PC-9 (cell line): ENCODE data around the gene BMF. TPM values are rescaled to one million over a fixed set of nuclear protein-coding genes. Genes with fewer than 3 reads are reported as not detected.

ENCODE experiments used
- BruUV-seq: library from RNA; stranded (reverse); fragments of 400-500 nt; replicated peaks from 2 replicates; lab custom pipeline; 2021; lab: Mats Ljungman, UMichigan
- CTCF ChIA-PET: fragments of 300-600 bp; sonication (Branson Sonifier 250); formaldehyde crosslinking; loops from one replicate; lab custom pipeline; 2022; ENCODE audit warnings: antibody characterized with exemption; lab: Charles Lee
- POLR2A ChIA-PET: fragments of 300-600 bp; sonication (Branson Sonifier 250); formaldehyde crosslinking; loops from one replicate; lab custom pipeline; 2022; ENCODE audit warnings: antibody characterized with exemption; ENCODE audit not compliant: unreplicated experiment; lab: Charles Lee
- DNase-seq, 2 experiments: peaks; one replicate each; pipeline versions ENCODE4 v3.0.0 to v3.0.0-alpha.2; 2015 to 2022; ENCODE audit warnings: mixed read lengths in 1 of 2
- H2AFZ ChIP-seq: fragments of 200-600 bp; sonication (generic); 2 replicates; pipeline ENCODE4 v1.8.1; 2017; ENCODE audit warnings: antibody characterized with exemption
- H3F3A ChIP-seq: fragments of 200-600 bp; sonication (generic); 2 replicates; pipeline ENCODE4 v1.8.1; 2017; ENCODE audit warnings: antibody characterized with exemption, mild to moderate bottlenecking, low read depth; ENCODE audit not compliant: insufficient read depth
- H3K27ac ChIP-seq: fragments of 200-600 bp; sonication (generic); 2 replicates; pipeline ENCODE4 v1.6.1; 2016; ENCODE audit warnings: mixed run types
- H3K27me3 ChIP-seq: fragments of 200-600 bp; sonication (generic); 2 replicates; pipeline ENCODE4 v1.6.1; 2016; ENCODE audit warnings: low read depth, mixed run types; ENCODE audit not compliant: insufficient read depth
- H3K36me3 ChIP-seq: fragments of 200-600 bp; sonication (generic); 2 replicates; pipeline ENCODE4 v1.6.1; 2016; ENCODE audit warnings: low read depth, mixed run types
- H3K4me1 ChIP-seq: fragments of 200-600 bp; sonication (generic); replicated peaks from 2 replicates; pipeline ENCODE4 v1.6.1; 2016; ENCODE audit warnings: mixed run types; ENCODE audit not compliant: insufficient read depth
- H3K4me2 ChIP-seq: fragments of 200-600 bp; sonication (generic); 2 replicates; pipeline ENCODE4 v1.6.1; 2017; ENCODE audit warnings: mixed run types
- H3K4me3 ChIP-seq: fragments of 200-600 bp; sonication (generic); 2 replicates; pipeline ENCODE4 v1.6.1; 2016; ENCODE audit warnings: mixed run types
- H3K79me2 ChIP-seq: fragments of 200-600 bp; sonication (generic); 2 replicates; pipeline ENCODE4 v1.6.1; 2017; ENCODE audit warnings: low read depth, mixed run types
- H3K9me2 ChIP-seq: fragments of 200-600 bp; sonication (generic); 2 replicates; pipeline ENCODE4 v1.8.1; 2017; ENCODE audit warnings: mild to moderate bottlenecking; ENCODE audit not compliant: insufficient read depth
- H3K9me3 ChIP-seq: fragments of 200-600 bp; sonication (generic); 2 replicates; pipeline ENCODE4 v1.8.1; 2016; ENCODE audit warnings: low read depth; ENCODE audit not compliant: insufficient read depth
- H4K20me1 ChIP-seq: fragments of 200-600 bp; sonication (generic); 2 replicates; pipeline ENCODE4 v1.8.1; 2017; ENCODE audit not compliant: insufficient read depth
- CTCF ChIP-seq: fragments of 200-600 bp; sonication (generic); conservative IDR thresholded peaks from 2 replicates; pipeline ENCODE4 v1.6.1; 2017; ENCODE audit warnings: mixed run types, antibody characterized with exemption, mild to moderate bottlenecking, moderate library complexity
- EZH2 ChIP-seq: fragments of 200-600 bp; sonication (generic); IDR thresholded peaks from 2 replicates; pipeline ENCODE4 v1.8.0; 2017; ENCODE audit warnings: antibody characterized with exemption, low read depth
- intact Hi-C: fragments of 100-400 bp; cut with micrococcal nuclease; formaldehyde crosslinking; loops from one replicate; pipeline ENCODE4 v1.10.0; 2022; ENCODE audit not compliant: unreplicated experiment
- total RNA-seq: library from RNA; stranded (reverse); gene quantifications from 2 replicates; pipeline ENCODE4 v1.2.3, GENCODE V29; 2021

The BMF gene
- total RNA-seq, 1 experiment from 2014 or later, result 11.0 TPM

- Histone ChIP-seq H3K27ac (no peak overlapping the region), H3K4me3 (no peak overlapping the region), H4K20me1 (no peaks in the 10 kb centered on the region), H3K27me3 (no peaks in the 10 kb centered on the region), H3K4me2 (peak overlapping the region; percentile 20), H3F3A (peaks cover 38% of the 10 kb centered on the region), H3K4me1 (peaks cover 86% of the 10 kb centered on the region), H3K9me2 (no peaks in the 10 kb centered on the region), H2AFZ (no peak overlapping the region), H3K9me3 (no peaks in the 10 kb centered on the region), H3K36me3 (no peaks in the 10 kb centered on the region), H3K79me2 (no peaks in the 10 kb centered on the region)
- BruUV-seq, result no TSS peak
- peak in 1 of 2 experiments; percentile 38 for DNase-seq
- ChIA-PET POLR2A (no interaction called here), CTCF (interaction anchor here (0.6 kb wide), 1 partner anchor 19 kb away, joined by 9 read pairs; no protein-coding TSS in a partner anchor)
- TF ChIP-seq EZH2 (no peak), CTCF (no peak)
- intact Hi-C loops, result loop anchor here (10.0 kb wide), 2 partner anchors 154 to 774 kb away; partner anchors contain the start of gene RHOV
These were observed 7.5 kb downstream of the BMF start for GRCh38 chr15:40100947-40101905.

GRCh38 chr15:40100123-40100946, 8.3 kb downstream of the BMF start:
- H3K27ac ChIP-seq, result no peak overlapping the region
- intact Hi-C loops, result loop anchor here (10.0 kb wide), 2 partner anchors 154 to 774 kb away; partner anchors contain the start of gene RHOV

More at GRCh38 chr15:40100123-40100946, 8.3 kb downstream of the BMF start:
- peaks cover 77% of the 10 kb centered on the region for H3K4me1 ChIP-seq
- DNase-seq, result no peak
- no peaks in the 10 kb centered on the region for H3K9me2 ChIP-seq
- no peaks in the 10 kb centered on the region for H3K27me3 ChIP-seq
- TF ChIP-seq EZH2, result no peak
- no peak for TF ChIP-seq CTCF
- H2AFZ ChIP-seq, result no peak overlapping the region
- H3F3A ChIP-seq, result peaks cover 35% of the 10 kb centered on the region
- no peaks in the 10 kb centered on the region for H4K20me1 ChIP-seq
- no peak overlapping the region for H3K4me3 ChIP-seq
- BruUV-seq, result no TSS peak
- no peak overlapping the region for H3K4me2 ChIP-seq
- POLR2A ChIA-PET, result interaction anchor here (0.8 kb wide), 1 partner anchor 229 kb away, joined by 4 read pairs; no protein-coding TSS in a partner anchor
- H3K36me3 ChIP-seq, result no peaks in the 10 kb centered on the region
- H3K79me2 ChIP-seq, result no peaks in the 10 kb centered on the region
- no peaks in the 10 kb centered on the region for H3K9me3 ChIP-seq
- CTCF ChIA-PET, result interaction anchor here (0.6 to 0.7 kb wide), 2 partner anchors 18 to 97 kb away, joined by 9 to 16 read pairs; no protein-coding TSS in a partner anchor
